Fibroblast of skin of left quadriceps (primary cell): ENCODE results near the gene AMBP.

Experiments
- DNase-seq, 2 experiments: peaks; one replicate each; pipeline ENCODE4 v3.0.0-alpha.2; 2013; ENCODE audit warnings: low read depth in 2 of 2

AMBP gene

DNA sequence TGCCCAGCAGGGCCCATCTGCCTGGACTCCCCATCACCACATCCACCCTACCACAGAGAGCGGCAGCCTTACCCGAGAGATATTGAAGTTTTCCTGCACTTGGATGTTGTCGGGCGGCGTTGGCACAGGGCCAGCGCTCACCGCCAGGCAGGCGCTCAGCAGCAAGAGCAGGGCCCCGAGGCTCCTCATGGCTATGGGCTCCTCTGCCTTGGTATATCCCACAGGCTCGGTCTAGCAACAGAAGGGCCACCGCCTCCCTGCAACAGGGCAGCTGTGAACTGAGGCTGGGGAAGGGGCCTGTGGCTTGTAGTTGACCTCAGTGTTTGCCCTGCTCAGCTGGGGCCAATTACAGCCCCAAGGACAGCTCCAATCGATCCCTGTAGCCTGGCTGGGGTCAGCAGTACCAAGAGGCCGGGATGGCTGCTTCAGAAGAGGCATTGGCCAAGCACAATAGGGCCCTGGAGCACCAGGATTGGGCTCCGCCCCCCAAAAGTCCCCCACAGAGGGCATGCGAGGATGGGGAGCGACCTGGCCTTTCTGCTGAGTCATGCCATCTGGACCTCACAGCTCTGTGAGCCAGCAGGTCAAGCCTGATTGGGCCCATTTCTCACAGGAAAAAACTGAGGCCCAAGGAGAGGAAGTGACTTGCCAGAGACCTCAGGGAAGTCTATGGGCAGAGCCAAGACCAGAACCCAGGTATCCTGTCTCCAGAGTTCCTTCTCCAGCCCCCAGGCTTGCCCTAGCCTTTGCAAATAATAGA is at the start of gene AMBP:
TSS of gene AMBP (minus strand) at position 280 of the 760 bp plus-strand sequence. CDS start at position 189, 91 bp downstream.
- no peak for DNase-seq

DNA sequence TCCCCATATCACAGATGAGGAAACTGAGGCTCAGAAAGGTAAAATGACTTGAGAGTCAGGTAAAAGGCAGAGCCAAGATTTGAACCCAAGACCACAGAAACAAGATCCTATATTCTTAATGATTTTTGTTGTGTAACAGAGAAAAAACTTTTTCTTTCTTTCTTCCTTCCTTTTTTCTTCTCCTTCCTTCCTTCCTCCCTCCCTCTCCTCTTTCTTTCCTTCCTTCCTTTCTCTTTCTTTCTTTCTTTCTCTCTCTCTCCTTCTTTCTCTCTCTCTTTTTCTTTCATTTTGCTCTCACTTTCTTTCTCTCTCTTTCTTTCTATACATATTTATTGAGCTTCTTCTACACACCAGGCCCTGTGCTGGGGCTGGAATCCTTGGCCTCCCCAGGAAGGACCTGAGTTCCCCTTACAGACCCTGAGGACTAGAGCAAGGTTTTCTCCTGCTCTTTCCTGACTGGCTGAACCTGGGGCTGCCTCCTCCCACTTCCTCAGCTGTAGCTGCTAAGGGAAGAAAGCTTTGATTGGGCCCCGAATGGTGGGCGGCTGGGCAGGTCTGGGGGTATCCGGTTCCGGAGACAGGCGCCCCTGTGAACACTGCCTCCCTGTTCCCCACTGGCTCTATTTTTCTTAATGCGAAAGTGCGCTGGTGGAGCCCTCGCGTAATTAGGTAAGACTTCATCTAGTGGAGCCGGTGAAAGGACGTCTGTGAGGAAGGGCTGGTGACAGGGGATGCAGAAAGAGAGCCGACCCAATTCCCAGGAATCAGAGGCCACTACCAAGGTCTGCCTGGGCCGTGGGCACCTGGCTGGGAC is 48.4 kb upstream of the AMBP start:
- no peak for DNase-seq

GRCh38 chr9:114125476-114126013 is 47.4 kb upstream of the AMBP start:
- DNase-seq, result no peak

GRCh38 chr9:114124666-114125475 is 46.8 kb upstream of the AMBP start:
- no peak for DNase-seq

DNA sequence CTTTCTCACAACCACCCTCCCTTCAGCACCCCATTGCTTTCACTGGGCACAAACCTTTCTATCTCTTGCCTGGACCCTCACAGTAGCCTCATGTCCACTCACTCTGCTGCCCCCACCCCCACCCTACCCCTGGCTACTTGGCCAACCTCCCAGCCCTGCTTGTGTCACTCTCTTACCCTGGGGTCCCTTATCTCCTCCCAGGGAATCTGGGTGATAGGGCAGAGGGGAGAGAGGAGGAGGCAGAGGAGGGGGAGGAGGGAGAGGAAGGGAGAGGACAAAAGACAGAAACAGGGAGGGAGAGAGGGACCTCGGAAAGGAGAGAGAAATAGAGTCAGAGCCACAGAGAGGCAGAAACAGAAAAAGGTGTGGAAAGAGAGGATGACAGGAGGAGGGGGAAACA is 46.0 kb upstream of the AMBP start:
- DNase-seq, result no peak

- no peak for DNase-seq
Observed at GRCh38 chr9:114123031-114123977, 45.2 kb upstream of the AMBP start.

DNA sequence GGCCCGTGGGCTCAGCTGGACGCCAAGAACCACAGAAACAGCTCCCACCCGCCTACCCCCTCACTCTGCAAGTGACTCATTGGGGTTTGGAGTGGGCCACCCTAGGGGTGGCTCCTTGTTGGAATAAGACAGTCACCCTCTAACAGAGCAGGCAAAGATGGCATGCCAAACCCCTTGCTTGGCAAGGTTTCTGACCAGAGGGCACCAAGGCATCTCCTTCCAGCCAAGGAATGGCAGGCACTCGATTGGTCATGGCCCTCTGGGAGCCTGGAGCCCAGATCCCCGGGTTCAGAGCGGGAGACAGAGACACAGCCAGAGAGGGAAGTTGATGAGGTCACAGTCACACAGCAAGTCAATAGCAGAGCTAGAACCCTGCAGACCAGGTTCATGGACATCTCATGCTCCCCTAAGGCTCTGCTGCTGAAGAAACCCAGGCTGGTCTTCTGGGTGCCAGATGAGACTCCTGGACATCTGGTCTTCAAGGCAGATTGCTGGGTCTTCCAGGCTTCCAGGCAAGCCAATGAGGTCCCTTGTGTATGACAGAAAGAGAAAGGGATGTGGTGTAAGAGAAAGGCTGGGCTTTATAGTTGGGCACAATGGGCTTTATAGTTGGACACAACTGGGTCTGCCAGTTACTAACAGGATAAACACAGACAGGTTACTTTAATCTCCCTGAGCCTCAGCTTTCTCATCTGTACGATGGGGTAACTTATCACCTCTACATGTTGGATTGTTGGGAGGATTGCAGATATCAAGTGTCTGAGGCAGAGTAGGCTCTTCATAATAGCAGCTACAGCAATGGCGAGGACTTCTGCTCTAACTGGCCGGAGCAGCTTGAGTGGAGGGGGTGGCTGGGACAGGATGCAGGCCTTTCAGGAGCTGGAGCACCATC is 44.3 kb upstream of the AMBP start:
- no peak for DNase-seq

GRCh38 chr9:114121227-114122135 is 43.4 kb upstream of the AMBP start:
- DNase-seq, result no peak

GRCh38 chr9:114120192-114121014 is 42.3 kb upstream of the AMBP start:
- DNase-seq, result no peak

- DNase-seq, result no peak
Observed at GRCh38 chr9:114119242-114120191, 41.4 kb upstream of the AMBP start.

GRCh38 chr9:114117996-114118830 is 40.1 kb upstream of the AMBP start:
- DNase-seq, result no peak

- DNase-seq, result no peak
Observed at GRCh38 chr9:114117614-114117995, 39.5 kb upstream of the AMBP start.

DNA sequence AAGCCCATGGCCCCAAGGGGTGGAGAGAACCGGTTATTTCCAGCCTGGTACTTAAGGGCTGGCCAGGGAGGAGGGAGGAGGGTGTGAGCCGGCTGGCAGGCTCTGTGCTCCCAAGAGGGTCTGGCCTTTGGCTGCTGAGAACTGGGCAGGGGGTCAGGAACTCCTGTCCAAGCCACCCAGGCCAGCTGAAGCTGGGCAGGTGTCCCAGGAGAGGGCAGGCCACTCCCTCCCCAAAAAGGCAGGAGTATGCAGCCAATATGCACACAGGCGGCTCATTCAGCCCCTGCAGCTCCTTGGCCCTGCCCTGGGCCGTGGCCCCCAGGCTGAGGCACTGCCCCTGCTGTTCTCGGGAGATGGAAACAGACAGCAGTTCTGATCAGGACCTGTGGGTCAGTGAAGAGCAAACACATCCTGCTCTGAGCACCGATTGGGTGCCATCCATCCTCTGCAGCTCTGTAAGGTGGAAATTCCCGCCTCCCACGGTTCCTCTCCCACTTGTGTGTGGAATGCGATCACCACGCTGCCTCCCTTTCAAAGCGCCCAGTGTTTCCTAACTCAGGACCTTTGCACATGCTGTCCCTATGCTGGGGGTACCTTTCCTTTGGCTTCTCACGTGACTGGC is 38.1 kb upstream of the AMBP start:
- no peak for DNase-seq

DNA sequence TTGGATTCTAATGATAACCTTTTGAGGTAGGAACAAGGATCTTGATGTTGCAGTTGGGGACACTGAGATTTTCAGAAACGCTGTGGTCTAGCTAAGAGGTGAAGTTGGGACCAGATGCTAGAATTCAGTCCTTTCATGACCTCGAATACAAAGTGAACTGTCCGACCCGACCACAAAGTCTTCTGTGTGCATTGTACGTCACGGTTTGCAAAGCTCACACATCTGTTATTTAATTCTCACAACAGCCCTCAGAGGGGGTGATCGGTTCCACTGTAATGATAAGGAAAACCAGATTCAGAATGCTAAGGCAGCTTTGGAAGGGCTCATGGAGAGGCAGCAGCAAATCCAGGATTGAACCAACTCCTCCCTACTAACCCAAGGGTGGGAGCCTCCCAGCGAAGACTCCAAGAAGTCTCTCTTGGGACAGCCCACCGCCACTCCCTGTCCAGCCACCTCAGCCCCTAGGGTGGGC is 37.6 kb upstream of the AMBP start:
- no peak for DNase-seq

DNA sequence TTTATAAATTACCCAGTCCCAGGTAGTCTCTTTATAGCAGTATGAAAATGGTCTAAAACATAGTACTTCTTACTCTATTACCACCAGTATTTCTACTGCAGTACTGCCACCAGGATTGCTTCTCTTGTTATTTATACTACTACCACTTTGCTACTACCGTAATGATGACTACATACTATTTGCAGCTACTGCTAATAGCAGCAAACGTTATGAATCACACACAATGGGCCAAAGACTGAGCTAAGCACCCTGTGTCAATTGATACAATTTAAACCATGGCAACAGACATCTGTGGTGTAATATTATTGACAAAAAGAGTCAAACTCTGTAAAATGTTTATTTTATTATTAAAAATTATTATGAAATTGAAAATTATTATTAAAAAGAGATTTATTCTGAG is 36.3 kb upstream of the AMBP start:
- no peak for DNase-seq
